ENCODE results near the gene SLC25A45. TPM values are rescaled to one million over a fixed set of nuclear protein-coding genes. Genes with fewer than 3 reads are reported as not detected.

The SLC25A45 gene, protein sequence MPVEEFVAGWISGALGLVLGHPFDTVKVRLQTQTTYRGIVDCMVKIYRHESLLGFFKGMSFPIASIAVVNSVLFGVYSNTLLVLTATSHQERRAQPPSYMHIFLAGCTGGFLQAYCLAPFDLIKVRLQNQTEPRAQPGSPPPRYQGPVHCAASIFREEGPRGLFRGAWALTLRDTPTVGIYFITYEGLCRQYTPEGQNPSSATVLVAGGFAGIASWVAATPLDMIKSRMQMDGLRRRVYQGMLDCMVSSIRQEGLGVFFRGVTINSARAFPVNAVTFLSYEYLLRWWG
- total RNA-seq (2022; extraction: Qiagen RNA extraction), result 13.4 to 14.8 TPM (median 14.2 TPM) in 5 replicates

GRCh38 chr11:65382033-65382803, at the start of gene SLC25A45:
Gene SLC25A45 (minus strand): TSS chr11:65382646. CDS start chr11:65381951, 695 bp downstream.

DNA sequence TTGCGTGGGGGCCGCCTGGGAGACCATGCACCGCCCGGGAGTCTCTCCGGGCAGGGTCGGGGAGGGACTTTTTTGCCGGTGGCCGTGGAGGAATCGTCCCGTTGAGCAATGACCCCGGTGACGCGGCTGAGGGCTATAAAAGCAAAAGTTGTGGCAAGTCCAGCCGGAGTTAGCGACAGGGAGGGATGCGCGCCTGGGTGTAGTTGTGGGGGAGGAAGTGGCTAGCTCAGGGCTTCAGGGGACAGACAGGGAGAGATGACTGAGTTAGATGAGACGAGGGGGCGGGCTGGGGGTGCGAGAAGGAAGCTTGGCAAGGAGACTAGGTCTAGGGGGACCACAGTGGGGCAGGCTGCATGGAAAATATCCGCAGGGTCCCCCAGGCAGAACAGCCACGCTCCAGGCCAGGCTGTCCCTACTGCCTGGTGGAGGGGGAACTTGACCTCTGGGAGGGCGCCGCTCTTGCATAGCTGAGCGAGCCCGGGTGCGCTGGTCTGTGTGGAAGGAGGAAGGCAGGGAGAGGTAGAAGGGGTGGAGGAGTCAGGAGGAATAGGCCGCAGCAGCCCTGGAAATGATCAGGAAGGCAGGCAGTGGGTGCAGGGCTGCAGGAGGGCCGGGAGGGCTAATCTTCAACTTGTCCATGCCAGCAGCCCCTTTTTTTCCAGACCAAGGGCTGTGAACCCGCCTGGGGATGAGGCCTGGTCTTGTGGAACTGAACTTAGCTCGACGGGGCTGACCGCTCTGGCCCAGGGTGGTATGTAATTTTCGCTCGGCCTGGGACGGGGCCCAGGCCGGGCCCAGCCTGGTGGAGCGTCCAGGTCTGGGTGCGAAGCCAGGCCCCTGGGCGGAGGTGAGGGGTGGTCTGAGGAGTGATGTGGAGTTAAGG, 40.4 kb upstream of the SLC25A45 start, which contains the start of gene NEAT1:
Gene NEAT1, plus strand, starts transcription at position 166 of the 883 bp plus-strand sequence.

DNA sequence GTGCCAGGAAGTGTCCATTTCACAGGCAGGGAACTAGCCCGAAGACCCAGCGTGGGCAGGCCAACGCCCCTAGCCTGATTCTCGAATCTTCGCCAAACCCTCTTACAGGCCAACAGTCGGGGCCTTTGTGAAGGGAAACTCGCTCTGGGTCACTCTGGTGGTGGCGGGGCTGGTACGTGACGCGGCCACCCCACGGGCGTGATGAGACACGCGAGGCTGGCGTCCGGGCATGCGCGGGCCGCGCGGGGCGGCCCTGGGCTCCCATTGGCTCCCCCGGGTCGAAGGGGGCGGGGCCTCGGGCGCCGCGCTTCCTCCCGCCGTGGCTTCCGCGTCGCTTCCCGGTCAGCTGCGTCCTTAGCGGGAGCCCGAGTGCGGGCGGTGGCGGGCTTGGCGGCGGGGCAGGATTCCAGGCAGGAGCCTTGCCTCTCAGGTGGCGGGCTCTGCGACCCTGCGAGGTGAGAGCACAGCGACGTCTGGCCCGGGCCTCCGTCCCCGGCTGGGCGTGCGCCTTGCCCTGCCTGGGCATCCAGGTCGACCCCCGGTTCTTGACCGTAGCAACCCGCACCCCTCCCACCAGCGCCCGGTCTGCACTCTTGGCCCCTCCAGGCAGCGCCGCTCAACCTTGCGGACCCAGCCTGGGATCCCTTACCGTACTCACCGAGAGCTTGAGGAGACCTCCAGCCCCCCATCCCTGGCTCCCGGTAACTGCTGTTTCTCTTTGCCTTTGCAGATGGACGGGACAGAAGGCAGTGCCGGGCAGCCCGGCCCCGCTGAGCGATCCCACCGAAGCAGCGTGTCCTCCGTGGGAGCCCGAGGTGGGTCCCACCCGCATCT, 4.1 kb upstream of the SLC25A45 start, which contains the start of gene FRMD8:
Gene FRMD8, plus strand, starts transcription at position 331 of the 834 bp plus-strand sequence. Its CDS starts 400 bp downstream, at position 731.

GRCh38 chr11:65354265-65355012, 28.0 kb downstream of the SLC25A45 start, which contains the start of gene TIGD3:
Gene TIGD3 (plus strand): TSS chr11:65354751. CDS start chr11:65355809, 1,058 bp downstream.

Other genes starting within 250 kb of the SLC25A45 start
- gene SYVN1, start 248.1 kb downstream of the SLC25A45 start, total RNA-seq (2022; extraction: Qiagen RNA extraction), result 32.6 to 42.1 TPM (median 39.6 TPM) in 5 replicates
- not detected in 5 replicates for gene SPDYC, start 212.4 kb downstream of the SLC25A45 start, total RNA-seq (2022; extraction: Qiagen RNA extraction)
- gene CAPN1, start 200.7 kb downstream of the SLC25A45 start, total RNA-seq (2022; extraction: Qiagen RNA extraction), result 104 to 118 TPM (median 113 TPM) in 5 replicates
- gene POLA2, start 120.7 kb downstream of the SLC25A45 start, total RNA-seq (2022; extraction: Qiagen RNA extraction), result 12.1 to 15.0 TPM (median 13.8 TPM) in 5 replicates
- gene CDC42EP2, start 67.8 kb downstream of the SLC25A45 start, total RNA-seq (2022; extraction: Qiagen RNA extraction), result 13.2 to 20.7 TPM (median 16.6 TPM) in 5 replicates
- 39.6 to 48.3 TPM (median 41.6 TPM) in 5 replicates for gene DPF2, start 48.8 kb downstream of the SLC25A45 start, total RNA-seq (2022; extraction: Qiagen RNA extraction)
- 0.76 to 1.4 TPM (median 0.90 TPM) in 5 replicates for gene TIGD3, start 27.9 kb downstream of the SLC25A45 start, total RNA-seq (2022; extraction: Qiagen RNA extraction)
- gene FRMD8, start 4.0 kb upstream of the SLC25A45 start, total RNA-seq (2022; extraction: Qiagen RNA extraction), result 50.4 to 58.2 TPM (median 55.8 TPM) in 5 replicates
- 129 to 220 TPM (median 203 TPM) in 5 replicates for gene NEAT1, start 40.2 kb upstream of the SLC25A45 start, total RNA-seq (2022; extraction: Qiagen RNA extraction)
- 48.1 to 87.2 TPM (median 67.9 TPM) in 5 replicates for gene MALAT1, start 116.4 kb upstream of the SLC25A45 start, total RNA-seq (2022; extraction: Qiagen RNA extraction)
- gene SCYL1, start 142.4 kb upstream of the SLC25A45 start, total RNA-seq (2022; extraction: Qiagen RNA extraction), result 50.9 to 60.4 TPM (median 56.0 TPM) in 5 replicates
- gene LTBP3, start 175.7 kb upstream of the SLC25A45 start, total RNA-seq (2022; extraction: Qiagen RNA extraction), result 83.4 to 114 TPM (median 105 TPM) in 5 replicates
- gene ZNRD2, start 187.8 kb upstream of the SLC25A45 start, total RNA-seq (2022; extraction: Qiagen RNA extraction), result 71.2 to 74.6 TPM (median 73.7 TPM) in 5 replicates
- gene FAM89B, start 189.9 kb upstream of the SLC25A45 start, total RNA-seq (2022; extraction: Qiagen RNA extraction), result 22.8 to 49.9 TPM (median 46.2 TPM) in 5 replicates
- 26.1 to 36.0 TPM (median 34.5 TPM) in 5 replicates for gene EHBP1L1, start 193.4 kb upstream of the SLC25A45 start, total RNA-seq (2022; extraction: Qiagen RNA extraction)
- gene KCNK7, start 213.2 kb upstream of the SLC25A45 start, total RNA-seq (2022; extraction: Qiagen RNA extraction), result 0.08 to 0.93 TPM (median 0.78 TPM) in 5 replicates
- gene MAP3K11, start 231.6 kb upstream of the SLC25A45 start, total RNA-seq (2022; extraction: Qiagen RNA extraction), result 40.5 to 47.5 TPM (median 45.0 TPM) in 5 replicates
- 31.4 to 36.0 TPM (median 32.1 TPM) in 5 replicates for gene PCNX3, start 233.1 kb upstream of the SLC25A45 start, total RNA-seq (2022; extraction: Qiagen RNA extraction)

Measured in A549 treated with Hydrocortisone at 1 μM for 4 hours (cell line).